Tibial artery (tissue), 4 donors: Measurements from ENCODE around the gene LRBA.

Experiments
- DNase-seq, 2 donors: peaks; one replicate each; pipeline ENCODE4 v3.0.0-alpha.2; 2019
- H3K27ac ChIP-seq, 2 donors: fragments of 200-600 bp; sonication (generic) in 1 of 2; 1 replicate in 1 of 2; 2 replicates in 1 of 2; pipeline ENCODE4 v1.5.1; 2018 to 2019; ENCODE audit warnings: mild to moderate bottlenecking in 1 of 2
- H3K27me3 ChIP-seq, 2 donors: fragments of 200-600 bp; sonication (generic) in 1 of 2; one replicate each; pipeline versions ENCODE4 v1.5.1 to v1.6.0; 2016 to 2019
- H3K36me3 ChIP-seq, 3 donors: fragments of 200-600 bp; sonication (generic) in 2 of 3; one replicate each; pipeline ENCODE4 v1.5.1; 2016 to 2019; ENCODE audit warnings: mild to moderate bottlenecking in 2 of 3
- H3K4me1 ChIP-seq, 4 donors: fragments of 200-600 bp; sonication (generic) in 2 of 4; 1 replicate in 3 of 4; 2 replicates in 1 of 4; pipeline ENCODE4 v1.5.1; 2016 to 2019
- H3K4me3 ChIP-seq, 2 donors: fragments of 200-600 bp; sonication (generic) in 1 of 2; 1 replicate in 1 of 2; 2 replicates in 1 of 2; pipeline ENCODE4 v1.5.1; 2018 to 2019; ENCODE audit warnings: mild to moderate bottlenecking in 2 of 2
- H3K9me3 ChIP-seq, 3 donors: fragments of 200-600 bp; sonication (generic) in 1 of 3; one replicate each; pipeline ENCODE4 v1.5.1; 2016 to 2019
- intact Hi-C: fragments of 100-400 bp; cut with DNase I; formaldehyde crosslinking; loops from one replicate; pipeline ENCODE4 v1.15.0; 2023; ENCODE audit warnings: low total_unique reads
- TF ChIP-seq, protein P1 (sequence below), 2 experiments: fragments of 200-600 bp in 1 of 2; fragments of 450-650 bp in 1 of 2; IDR thresholded peaks; one replicate each; pipeline ENCODE4 v1.5.1; 2017 to 2019; ENCODE audit warnings: antibody characterized with exemption in 2 of 2, mild to moderate bottlenecking in 1 of 2, moderate library complexity in 1 of 2

Gene LRBA

DNA sequence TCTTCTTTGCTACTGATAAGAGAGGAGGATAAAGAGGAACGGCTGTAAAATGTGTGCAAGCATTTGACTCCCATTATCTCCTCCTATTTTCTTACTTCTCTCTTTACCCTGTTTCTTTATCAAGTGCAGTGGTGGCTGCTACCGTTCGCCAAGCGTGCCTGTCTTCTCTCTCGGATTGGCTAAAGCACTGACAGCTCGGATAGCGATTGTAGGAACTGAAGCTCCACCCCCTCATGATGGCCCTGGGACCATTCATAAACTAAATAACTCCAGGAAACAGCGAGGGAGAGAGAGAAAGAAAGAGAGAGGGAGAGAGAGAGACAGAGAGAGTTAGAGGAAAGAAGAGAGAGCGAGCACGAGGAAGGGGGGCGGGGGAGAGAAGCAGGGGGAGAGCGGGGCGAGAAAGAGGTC, 433.4 kb downstream of the LRBA start:
- H3K4me3 ChIP-seq = peak overlapping the region; percentile 50 to 55
- H3K36me3 ChIP-seq = peaks cover 0 to 3% (median 0%) of the 10 kb centered on the region in 3 donors
- no peaks in the 10 kb centered on the region for H3K27me3 ChIP-seq
- DNase-seq = no peak
- TF ChIP-seq, protein P1, sequence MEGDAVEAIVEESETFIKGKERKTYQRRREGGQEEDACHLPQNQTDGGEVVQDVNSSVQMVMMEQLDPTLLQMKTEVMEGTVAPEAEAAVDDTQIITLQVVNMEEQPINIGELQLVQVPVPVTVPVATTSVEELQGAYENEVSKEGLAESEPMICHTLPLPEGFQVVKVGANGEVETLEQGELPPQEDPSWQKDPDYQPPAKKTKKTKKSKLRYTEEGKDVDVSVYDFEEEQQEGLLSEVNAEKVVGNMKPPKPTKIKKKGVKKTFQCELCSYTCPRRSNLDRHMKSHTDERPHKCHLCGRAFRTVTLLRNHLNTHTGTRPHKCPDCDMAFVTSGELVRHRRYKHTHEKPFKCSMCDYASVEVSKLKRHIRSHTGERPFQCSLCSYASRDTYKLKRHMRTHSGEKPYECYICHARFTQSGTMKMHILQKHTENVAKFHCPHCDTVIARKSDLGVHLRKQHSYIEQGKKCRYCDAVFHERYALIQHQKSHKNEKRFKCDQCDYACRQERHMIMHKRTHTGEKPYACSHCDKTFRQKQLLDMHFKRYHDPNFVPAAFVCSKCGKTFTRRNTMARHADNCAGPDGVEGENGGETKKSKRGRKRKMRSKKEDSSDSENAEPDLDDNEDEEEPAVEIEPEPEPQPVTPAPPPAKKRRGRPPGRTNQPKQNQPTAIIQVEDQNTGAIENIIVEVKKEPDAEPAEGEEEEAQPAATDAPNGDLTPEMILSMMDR (IDR thresholded peaks at IDR 0.05) = no peak
- peaks cover 0 to 10% (median 0%) of the 10 kb centered on the region in 4 donors for H3K4me1 ChIP-seq
- no peaks in the 10 kb centered on the region for H3K9me3 ChIP-seq
- intact Hi-C loops = no loop called here
- peak overlapping the region; percentile 53 to 68 for H3K27ac ChIP-seq

DNA sequence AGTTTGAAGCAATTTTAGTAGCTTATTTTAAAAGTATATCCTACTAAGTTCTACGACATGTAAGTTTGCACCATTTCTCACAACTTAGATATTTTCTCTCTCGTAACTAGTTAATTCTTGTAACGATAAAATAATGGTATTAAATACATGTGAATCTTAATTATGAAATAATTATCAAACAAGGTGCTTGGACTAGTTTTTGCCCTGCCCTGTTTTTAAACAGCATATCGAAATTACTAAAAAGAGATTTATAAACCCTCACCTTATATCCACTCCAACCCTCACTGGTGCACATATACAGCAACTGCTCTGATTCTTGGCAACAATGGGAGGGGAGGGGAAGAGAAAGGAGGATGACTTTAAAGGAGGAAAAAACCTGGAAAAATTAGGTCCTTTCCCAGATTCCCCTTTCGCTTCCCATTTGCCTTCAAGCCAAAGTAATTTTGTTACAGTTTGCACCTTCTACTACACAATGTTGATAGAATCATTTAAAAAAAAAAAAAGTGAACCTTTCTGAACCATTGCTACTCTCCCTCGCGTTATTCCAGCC, 434.0 kb downstream of the LRBA start:
- intact Hi-C loops = no loop called here
- TF ChIP-seq, protein P1 (IDR thresholded peaks at IDR 0.05) = no peak
- no peak for DNase-seq
- Histone ChIP-seq H3K27me3 (no peaks in the 10 kb centered on the region), H3K27ac (peak overlapping the region in 1 of 2 donors; percentile 68), H3K4me1 (peaks cover 0 to 10% (median 0%) of the 10 kb centered on the region in 4 donors), H3K4me3 (no peak overlapping the region), H3K36me3 (peaks cover 0 to 3% (median 0%) of the 10 kb centered on the region in 3 donors), H3K9me3 (no peaks in the 10 kb centered on the region)

DNA sequence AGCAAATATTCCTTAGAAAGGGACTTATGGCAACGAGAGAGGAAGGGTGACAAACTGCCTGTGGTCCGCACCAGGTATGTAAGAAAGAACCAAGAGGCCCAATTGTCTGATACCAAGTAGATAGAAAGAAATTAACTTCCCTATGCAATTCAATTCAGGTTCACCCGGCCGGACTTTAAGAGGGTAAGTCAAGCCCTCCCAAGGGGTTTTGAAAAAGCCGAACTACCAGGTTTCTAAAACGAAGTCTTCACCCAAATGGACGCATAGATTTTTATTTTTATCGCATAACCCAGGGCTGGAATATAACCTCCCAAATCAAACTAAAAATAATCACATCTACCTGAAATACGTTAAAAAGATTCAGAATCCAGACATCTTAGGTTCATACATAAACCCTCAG, 434.8 kb downstream of the LRBA start:
- Histone ChIP-seq H3K4me3 (peak overlapping the region; percentile 50), H3K27me3 (no peaks in the 10 kb centered on the region), H3K27ac (peak overlapping the region; percentile 75 to 82), H3K4me1 (peaks cover 0 to 10% (median 0%) of the 10 kb centered on the region in 4 donors), H3K36me3 (peaks cover 0 to 3% (median 0%) of the 10 kb centered on the region in 3 donors), H3K9me3 (no peaks in the 10 kb centered on the region)
- intact Hi-C loops = no loop called here
- DNase-seq = no peak
- TF ChIP-seq, protein P1 (IDR thresholded peaks at IDR 0.05) = no peak

DNA sequence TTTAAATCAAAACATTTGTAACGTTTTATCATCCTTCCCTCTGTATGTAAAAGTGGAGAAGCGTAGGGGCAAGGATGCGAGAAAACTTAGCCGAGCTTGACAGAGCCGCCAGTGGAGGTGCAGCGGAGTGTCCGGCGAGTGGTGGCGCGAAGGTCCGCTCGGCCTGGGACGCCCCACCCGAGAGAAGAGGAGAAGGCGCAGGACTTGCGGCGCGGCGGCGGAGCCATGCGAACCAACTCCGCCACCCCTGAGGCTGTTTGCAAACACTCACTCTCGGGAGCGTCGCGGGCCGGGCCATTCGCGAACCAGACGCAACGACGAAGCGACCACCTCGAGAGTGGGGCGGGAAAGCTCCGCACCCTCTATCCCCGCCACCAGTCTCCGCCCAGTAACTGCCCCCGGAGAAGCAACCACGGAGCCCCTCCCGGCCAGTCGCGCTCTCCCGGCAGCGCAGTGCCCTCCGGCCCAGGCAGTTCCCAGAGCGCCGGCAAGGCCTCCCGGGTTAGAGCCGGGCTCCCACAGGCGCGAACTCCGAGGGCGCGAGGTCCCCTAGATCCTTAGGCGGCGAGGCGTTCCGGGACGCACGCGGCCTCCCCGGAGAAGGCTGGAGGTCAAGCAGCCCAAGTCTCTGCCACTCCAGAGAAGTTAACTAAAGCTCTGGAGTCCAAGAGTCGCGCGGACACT, 435.4 kb downstream of the LRBA start:
- Histone ChIP-seq H3K36me3 (peaks cover 0 to 3% (median 0%) of the 10 kb centered on the region in 3 donors), H3K9me3 (no peaks in the 10 kb centered on the region), H3K4me1 (peaks cover 0 to 10% (median 0%) of the 10 kb centered on the region in 4 donors), H3K4me3 (peak overlapping the region; percentile 50), H3K27ac (peak overlapping the region; percentile 75 to 82), H3K27me3 (no peaks in the 10 kb centered on the region)
- intact Hi-C loops = no loop called here
- TF ChIP-seq, protein P1 (IDR thresholded peaks at IDR 0.05) = no peak
- DNase-seq = peak in 1 of 2 donors; percentile 70

DNA sequence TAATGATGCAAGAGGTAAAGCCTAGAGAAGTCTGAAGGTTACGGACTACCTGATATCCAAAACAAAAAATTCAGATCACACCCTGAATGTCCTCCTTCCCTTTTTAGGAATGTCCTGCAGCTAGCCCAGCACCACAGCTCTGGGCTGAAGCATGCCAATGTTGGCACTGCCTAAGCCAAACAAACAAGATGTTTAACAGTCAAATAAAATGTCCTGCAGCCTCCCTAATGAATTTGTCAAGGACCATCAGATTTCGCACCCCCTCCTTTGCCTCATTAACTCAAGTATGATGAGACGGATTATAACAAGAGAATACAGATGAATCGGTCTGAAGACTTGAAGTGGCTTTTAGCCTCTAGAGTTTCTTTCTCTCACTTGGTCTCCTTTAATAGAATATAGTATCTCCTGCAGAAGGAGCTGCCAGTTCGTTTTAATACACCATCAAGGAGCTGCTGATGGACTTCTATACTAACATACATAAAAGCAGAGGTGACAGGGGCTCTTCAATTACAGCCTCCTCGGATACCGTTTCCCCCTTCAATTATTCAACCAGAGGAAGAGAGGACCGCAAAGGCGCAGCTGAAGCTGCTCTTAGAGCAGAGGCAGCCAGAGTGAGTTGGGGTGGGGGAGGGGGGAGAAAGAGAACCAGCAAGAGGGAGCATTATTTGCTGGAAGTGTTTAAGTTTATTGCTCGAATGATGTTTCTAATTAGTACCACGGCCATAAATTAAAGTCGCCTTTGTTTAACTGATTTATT, 436.2 kb downstream of the LRBA start:
- H3K4me3 ChIP-seq = peak overlapping the region; percentile 50
- peak overlapping the region; percentile 75 to 82 for H3K27ac ChIP-seq

More for the DNA sequence above, 436.2 kb downstream of the LRBA start:
- intact Hi-C loops = no loop called here
- DNase-seq = no peak
- TF ChIP-seq, protein P1 (IDR thresholded peaks at IDR 0.05) = no peak
- peaks cover 0 to 3% (median 0%) of the 10 kb centered on the region in 3 donors for H3K36me3 ChIP-seq
- H3K27me3 ChIP-seq = no peaks in the 10 kb centered on the region
- peaks cover 0 to 7% (median 0%) of the 10 kb centered on the region in 4 donors for H3K4me1 ChIP-seq
- no peaks in the 10 kb centered on the region for H3K9me3 ChIP-seq
